OCI-LY7 (cell line): ENCODE measurements around the gene INPP5A. TPM values are rescaled to one million over a fixed set of nuclear protein-coding genes. Genes with fewer than 3 reads are reported as not detected.

ENCODE experiments used
- BruUV-seq: library from RNA; stranded (reverse); fragments of 400-500 nt; replicated peaks from 2 replicates; lab custom pipeline; 2021; lab: Mats Ljungman, UMichigan
- CTCF ChIA-PET: fragments of 300-600 bp; sonication (Branson Sonifier 250); formaldehyde crosslinking; loops from one replicate; lab custom pipeline; 2022; ENCODE audit warnings: antibody characterized with exemption; ENCODE audit not compliant: unreplicated experiment; lab: Charles Lee
- POLR2A ChIA-PET: fragments of 300-600 bp; sonication (Branson Sonifier 250); formaldehyde crosslinking; loops from one replicate; lab custom pipeline; 2022; ENCODE audit warnings: antibody characterized with exemption; lab: Charles Lee
- DNase-seq: peaks from one replicate; pipeline ENCODE4 v3.0.0-alpha.2; 2015; ENCODE audit warnings: low spot score
- H2AFZ ChIP-seq: fragments of 200-600 bp; sonication (generic), shearing (Covaris generic); 2 replicates; pipeline ENCODE4 v1.6.1; 2014; ENCODE audit warnings: mild to moderate bottlenecking, antibody characterized with exemption, low read length, moderate library complexity
- H3K27ac ChIP-seq: fragments of 200-600 bp; sonication (generic); 2 replicates; pipeline ENCODE4 v1.5.1; 2014; ENCODE audit warnings: mixed run types, low read depth, mild to moderate bottlenecking, moderate library complexity, low read length, inconsistent platforms; ENCODE audit not compliant: poor library complexity, severe bottlenecking
- H3K36me3 ChIP-seq: fragments of 200-600 bp; sonication (generic); 2 replicates; pipeline ENCODE4 v1.6.1; 2014; ENCODE audit warnings: mild to moderate bottlenecking, antibody characterized with exemption, low read length, moderate library complexity, mixed read lengths; ENCODE audit not compliant: insufficient read depth
- H3K4me1 ChIP-seq: fragments of 200-600 bp; sonication (generic); 2 replicates; pipeline ENCODE4 v1.5.1; 2014; ENCODE audit warnings: mild to moderate bottlenecking, low read length; ENCODE audit not compliant: insufficient read depth, poor library complexity, severe bottlenecking
- H3K4me2 ChIP-seq: fragments of 200-600 bp; sonication (generic); 2 replicates; pipeline ENCODE4 v1.6.1; 2014; ENCODE audit warnings: mild to moderate bottlenecking, low read length
- H3K4me3 ChIP-seq: fragments of 200-600 bp; sonication (generic); 2 replicates; pipeline ENCODE4 v1.5.1; 2014; ENCODE audit warnings: mild to moderate bottlenecking, low read depth, low read length; ENCODE audit not compliant: poor library complexity, severe bottlenecking
- H3K79me2 ChIP-seq: fragments of 200-600 bp; sonication (generic); 2 replicates; pipeline ENCODE4 v1.6.1; 2016; ENCODE audit warnings: low read depth, mild to moderate bottlenecking, low read length, moderate library complexity, mixed read lengths; ENCODE audit not compliant: insufficient read depth
- H3K9me2 ChIP-seq: fragments of 200-600 bp; sonication (generic); 2 replicates; pipeline ENCODE4 v1.6.1; 2016; ENCODE audit warnings: mild to moderate bottlenecking, low read length, mixed read lengths; ENCODE audit not compliant: insufficient read depth
- H3K9me3 ChIP-seq: fragments of 200-600 bp; sonication (generic); 2 replicates; pipeline ENCODE4 v1.6.1; 2014; ENCODE audit warnings: mild to moderate bottlenecking, mixed run types, low read length, mixed read lengths
- H4K20me1 ChIP-seq: fragments of 200-600 bp; sonication (generic); 2 replicates; pipeline ENCODE4 v1.6.1; 2014; ENCODE audit warnings: mild to moderate bottlenecking, antibody characterized with exemption, low read length, moderate library complexity, mixed read lengths; ENCODE audit not compliant: insufficient read depth
- CTCF ChIP-seq: fragments of 200-600 bp; sonication (generic); conservative IDR thresholded peaks from 2 replicates; pipeline ENCODE4 v1.5.1; 2014; ENCODE audit warnings: mild to moderate bottlenecking, antibody characterized with exemption, low read length, moderate library complexity, mixed read lengths
- EZH2phosphoT487 ChIP-seq: fragments of 200-600 bp; sonication (generic); IDR thresholded peaks from 2 replicates; pipeline ENCODE4 v1.6.1; 2018; ENCODE audit warnings: low read depth, borderline replicate concordance, mild to moderate bottlenecking, mixed run types, antibody characterized with exemption, low read length, moderate library complexity, mixed read lengths
- intact Hi-C: fragments of 100-400 bp; cut with micrococcal nuclease; formaldehyde crosslinking; loops from one replicate; pipeline ENCODE4 v1.10.0; 2022; ENCODE audit not compliant: unreplicated experiment
- total RNA-seq, 2 experiments: library from RNA; depleted of rRNA in 1 of 2; stranded (reverse); fragments of >200 nt in 1 of 2; shearing (Covaris generic) in 1 of 2; gene quantifications; 2 replicates each; pipeline ENCODE4 v1.2.3, GENCODE V29; 2014 to 2022

Gene INPP5A
- total RNA-seq, 2 experiments from 2014 or later, result 14.5 to 18.4 TPM

GRCh38 chr10:132806561-132807003 lies 269.0 kb downstream of the INPP5A start:
- BruUV-seq, result no TSS peak
- H3K4me3 ChIP-seq, result no peak overlapping the region
- no peak for TF ChIP-seq CTCF
- TF ChIP-seq EZH2phosphoT487, result no peak
- DNase-seq, result no peak
- no peak overlapping the region for H3K27ac ChIP-seq
- intact Hi-C loops, result no loop called here
- H3K4me2 ChIP-seq, result no peak overlapping the region
- no peak overlapping the region for H2AFZ ChIP-seq
- H4K20me1 ChIP-seq, result no peaks in the 10 kb centered on the region
- H3K9me2 ChIP-seq, result no peaks in the 10 kb centered on the region
- POLR2A ChIA-PET, result no interaction called here
- H3K9me3 ChIP-seq, result no peaks in the 10 kb centered on the region
- no peaks in the 10 kb centered on the region for H3K79me2 ChIP-seq
- no peaks in the 10 kb centered on the region for H3K36me3 ChIP-seq
- H3K4me1 ChIP-seq, result no peaks in the 10 kb centered on the region
- CTCF ChIA-PET, result no interaction called here

GRCh38 chr10:132807621-132808049 lies 270.0 kb downstream of the INPP5A start:
- TF ChIP-seq CTCF (no peak), EZH2phosphoT487 (no peak)
- POLR2A ChIA-PET, result no interaction called here
- BruUV-seq, result no TSS peak
- Histone ChIP-seq H3K4me3 (no peak overlapping the region), H3K9me2 (no peaks in the 10 kb centered on the region), H3K36me3 (no peaks in the 10 kb centered on the region), H3K27ac (no peak overlapping the region), H2AFZ (no peak overlapping the region), H3K9me3 (no peaks in the 10 kb centered on the region), H3K4me2 (no peak overlapping the region), H3K79me2 (no peaks in the 10 kb centered on the region), H4K20me1 (no peaks in the 10 kb centered on the region), H3K4me1 (no peaks in the 10 kb centered on the region)
- CTCF ChIA-PET, result no interaction called here
- intact Hi-C loops, result no loop called here
- no peak for DNase-seq

- Histone ChIP-seq H3K27ac (no peak overlapping the region), H3K9me2 (no peaks in the 10 kb centered on the region), H3K4me2 (no peak overlapping the region), H4K20me1 (no peaks in the 10 kb centered on the region), H3K9me3 (no peaks in the 10 kb centered on the region), H3K4me1 (no peaks in the 10 kb centered on the region), H3K36me3 (no peaks in the 10 kb centered on the region), H3K79me2 (no peaks in the 10 kb centered on the region), H3K4me3 (no peak overlapping the region), H2AFZ (no peak overlapping the region)
- no peak for DNase-seq
- CTCF ChIA-PET, result no interaction called here
- POLR2A ChIA-PET, result no interaction called here
- TF ChIP-seq EZH2phosphoT487 (no peak), CTCF (no peak)
- intact Hi-C loops, result no loop called here
- no TSS peak for BruUV-seq
Measured at GRCh38 chr10:132808383-132809231, 271.0 kb downstream of the INPP5A start.
